K562 (cell line): ENCODE measurements around the gene LRP1. TPM values are rescaled to one million over a fixed set of nuclear protein-coding genes. Genes with fewer than 3 reads are reported as not detected.
A peak's percentile ranks its signal among the peaks of the same experiment; 100 is the strongest.

ENCODE experiments used
- BRCA1 ChIP-seq, 2 experiments: fragments of 450-650 bp in 1 of 2; sonication (generic) in 1 of 2; formaldehyde crosslinking in 1 of 2; IDR thresholded peaks; 2 replicates each; pipeline versions ENCODE4 v1.5.0 to v1.6.1; 2017 to 2020; ENCODE audit warnings: mild to moderate bottlenecking in 1 of 2, missing genetic modification reagents in 1 of 2
- E2F3 ChIP-seq: fragments of 250-450 bp; sonication (Bioruptor Pico); IDR thresholded peaks from 2 replicates; pipeline ENCODE4 v1.4.0; 2020; ENCODE audit warnings: mild to moderate bottlenecking
- ELK1 ChIP-seq: sonication (generic); formaldehyde crosslinking; IDR thresholded peaks from 2 replicates; pipeline ENCODE4 v1.8.1; 2022; ENCODE audit warnings: missing genetic modification reagents
- ERF ChIP-seq: fragments of 450-650 bp; formaldehyde crosslinking; IDR thresholded peaks from 2 replicates; pipeline ENCODE4 v1.4.0; 2020; ENCODE audit warnings: mild to moderate bottlenecking, mixed read lengths
- HMG20A ChIP-seq: fragments of 450-650 bp; formaldehyde crosslinking; conservative IDR thresholded peaks from 2 replicates; pipeline ENCODE4 v1.4.0; 2020; ENCODE audit warnings: mild to moderate bottlenecking, mixed read lengths
- ID3 ChIP-seq, 2 experiments: fragments of 250-450 bp in 1 of 2; fragments of 450-650 bp in 1 of 2; sonication (Bioruptor Pico) in 1 of 2; IDR thresholded peaks; 2 replicates each; pipeline versions ENCODE4 v1.6.1 to v1.8.0; 2016 to 2021; ENCODE audit warnings: mild to moderate bottlenecking in 2 of 2, moderate library complexity in 2 of 2, missing compliant biosample characterization in 1 of 2, missing genetic modification characterization in 1 of 2
- MTA3 ChIP-seq: fragments of 450-650 bp; formaldehyde crosslinking; IDR thresholded peaks from 2 replicates; pipeline ENCODE4 v1.6.1; 2017; ENCODE audit warnings: mild to moderate bottlenecking, borderline replicate concordance
- MYC ChIP-seq, 2 experiments: fragments of 250-450 bp in 1 of 2; sonication (Bioruptor Pico) in 1 of 2; IDR thresholded peaks; 2 replicates each; pipeline versions ENCODE4 v1.5.1 to v1.6.1; 2012 to 2021; ENCODE audit warnings: low read depth in 2 of 2, borderline replicate concordance in 1 of 2, improper control_type of control experiment in 1 of 2, low read length in 1 of 2, mild to moderate bottlenecking in 1 of 2, moderate library complexity in 1 of 2
- NBN ChIP-seq: fragments of 450-650 bp; IDR thresholded peaks from 2 replicates; pipeline ENCODE4 v1.6.1; 2016; ENCODE audit warnings: low read depth, mild to moderate bottlenecking
- RAD21 ChIP-seq, 2 experiments: fragments of 250-450 bp in 1 of 2; fragments of 450-650 bp in 1 of 2; sonication (Bioruptor Pico) in 1 of 2; formaldehyde crosslinking in 1 of 2; IDR thresholded peaks in 1 of 2; conservative IDR thresholded peaks in 1 of 2; 2 replicates each; pipeline versions ENCODE4 v1.4.0 to v1.8.0; 2020 to 2022; ENCODE audit warnings: mild to moderate bottlenecking in 2 of 2, moderate library complexity in 1 of 2
- RBM17 ChIP-seq: fragments of 200-400 bp; formaldehyde crosslinking; IDR thresholded peaks from 2 replicates; pipeline ENCODE4 v1.6.1; 2017; ENCODE audit warnings: low read depth, mild to moderate bottlenecking, low read length, borderline replicate concordance
- RUNX1 ChIP-seq: sonication (generic); IDR thresholded peaks from 2 replicates; pipeline ENCODE4 v1.6.1; 2016; ENCODE audit warnings: antibody characterized with exemption, low read depth
- SMAD1 ChIP-seq: fragments of 150-350 bp; IDR thresholded peaks from 2 replicates; pipeline ENCODE4 v1.6.1; 2014; ENCODE audit warnings: low read length, low read depth; ENCODE audit not compliant: partially characterized antibody
- SMARCE1 ChIP-seq: fragments of 450-650 bp; IDR thresholded peaks from 2 replicates; pipeline ENCODE4 v1.7.1; 2016; ENCODE audit warnings: mild to moderate bottlenecking
- SRSF3 ChIP-seq: fragments of 200-400 bp; formaldehyde crosslinking; IDR thresholded peaks from 2 replicates; pipeline ENCODE4 v1.6.1; 2016; ENCODE audit warnings: mild to moderate bottlenecking, low read length, moderate library complexity; ENCODE audit not compliant: insufficient read depth
- STAG1 ChIP-seq: sonication (generic); formaldehyde crosslinking; IDR thresholded peaks from 2 replicates; pipeline ENCODE4 v1.5.0; 2020; ENCODE audit warnings: missing genetic modification reagents, borderline replicate concordance
- TFE3 ChIP-seq: fragments of 450-650 bp; formaldehyde crosslinking; IDR thresholded peaks from 2 replicates; pipeline ENCODE4 v1.4.0; 2020; ENCODE audit warnings: mild to moderate bottlenecking, mixed read lengths
- YY1 ChIP-seq, 3 experiments: IDR thresholded peaks; 2 replicates each; pipeline ENCODE4 v1.6.1; 2011; ENCODE audit warnings: low read length in 2 of 3, mild to moderate bottlenecking in 2 of 3, moderate library complexity in 2 of 3, borderline replicate concordance in 1 of 3, control low read depth in 1 of 3, low read depth in 1 of 3; ENCODE audit not compliant: insufficient read depth in 3 of 3, insufficient replicate concordance in 2 of 3, control insufficient read depth in 1 of 3, insufficient read length in 1 of 3; ENCODE audit errors: extremely low read depth in 1 of 3
- ZNF274 ChIP-seq: IDR thresholded peaks from 2 replicates; pipeline ENCODE4 v1.6.1; 2011; ENCODE audit warnings: low read depth, mild to moderate bottlenecking, low read length, moderate library complexity, borderline replicate concordance
- ZNF717 ChIP-seq: fragments of 250-450 bp; sonication (Bioruptor Pico); IDR thresholded peaks from 2 replicates; pipeline ENCODE4 v1.5.0; 2021
- ZNF740 ChIP-seq, 3 experiments: fragments of 200-800 bp in 1 of 3; sonication (Bioruptor generic) in 1 of 3; sonication (generic) in 1 of 3; formaldehyde crosslinking in 1 of 3; IDR thresholded peaks; 2 replicates each; pipeline versions ENCODE4 v1.6.1 to v1.8.0; 2016 to 2022; ENCODE audit warnings: mild to moderate bottlenecking in 2 of 3, missing compliant biosample characterization in 2 of 3, missing genetic modification characterization in 2 of 3, missing genetic modification reagents in 1 of 3
- polyA plus RNA-seq, 8 experiments: library from polyadenylated mRNA; depleted of rRNA in 4 of 8; stranded (reverse) in 5 of 8; unstranded in 3 of 8; fragments of >200 nt; fragmentation: Nextera tagmentation in 2 of 8; fragmentation: Illumina TruSeq in 1 of 8; extraction: Ambion mirVana in 2 of 8; extraction: Trizol in 1 of 8; gene quantifications; 2 replicates each; pipeline versions ENCODE4 v1.2.1 to v1.2.3, GENCODE V29; 2011 to 2014; ENCODE audit warnings: inconsistent platforms in 1 of 8, missing spikeins in 1 of 8
- total RNA-seq, 7 experiments: library from RNA; depleted of rRNA in 6 of 7; stranded (reverse); fragments of >200 nt in 6 of 7; fragmentation: Illumina TruSeq in 2 of 7; extraction: Trizol in 2 of 7; gene quantifications; 2 replicates each; pipeline versions ENCODE4 v1.2.1 to v1.2.3, GENCODE V29; 2011 to 2021; ENCODE audit warnings: low replicate concordance in 1 of 7

LRP1 gene
- total and polyA plus RNA-seq, 9 of the 15 experiments (the other 6 are each of a cell fraction or from before 2014, with no cell fraction given) = 0.04 to 0.64 (median 0.19) TPM; not detected in 2

GRCh38 chr12:57213058-57213715 is 84.9 kb downstream of the LRP1 start (continued):
- TF ChIP-seq ZNF274 = no peak
- TF ChIP-seq MTA3 = 0 out of 2 replicates have a peak, but pooled peaks have one; percentile 47
- TF ChIP-seq SMAD1 = no peak
- TF ChIP-seq RUNX1 = no peak
- TF ChIP-seq ZNF740 (CRISPR knock-in tag; IDR thresholded peaks at IDR 0.05) = 0 out of 2 replicates have a peak, but pooled peaks have one; percentile 28
- no peak for TF ChIP-seq ZNF740 (tag; IDR thresholded peaks at IDR 0.05)
- TF ChIP-seq BRCA1 (IDR thresholded peaks at IDR 0.05) = no peak
- TF ChIP-seq BRCA1 (CRISPR knock-in tag; IDR thresholded peaks at IDR 0.05) = no peak
- TF ChIP-seq YY1 (IDR thresholded peaks at IDR 0.05; ENCODE audit: borderline replicate concordance in 1 of 3, control insufficient read depth in 1 of 3, extremely low read depth in 1 of 3, insufficient read depth in 3 of 3, insufficient read length in 1 of 3, insufficient replicate concordance in 2 of 3, low read depth in 1 of 3, low read length in 2 of 3) = no peak
- peak; percentile 62; the same call in 1 of the 2 replicates for TF ChIP-seq STAG1
- no peak for TF ChIP-seq ZNF717
- no peak for TF ChIP-seq ID3 (CRISPR knock-in tag; IDR thresholded peaks at IDR 0.05)
- TF ChIP-seq ID3 (tag; IDR thresholded peaks at IDR 0.05) = no peak
- no peak for TF ChIP-seq E2F3
- TF ChIP-seq RAD21 (CRISPR knock-in tag; conservative IDR thresholded peaks at IDR 0.05 in 1 of 2, IDR thresholded peaks at IDR 0.05 in 1 of 2) = peak; percentile 78 to 85
- TF ChIP-seq SMARCE1 = no peak
- no peak for TF ChIP-seq ELK1 (CRISPR knock-in tag)
- no peak for TF ChIP-seq HMG20A (CRISPR knock-in tag)
- no peak for TF ChIP-seq RBM17
- TF ChIP-seq MYC (IDR thresholded peaks at IDR 0.05; ENCODE audit: low read depth, low read length) = peak; percentile 86
- no peak for TF ChIP-seq MYC (CRISPR knock-in tag; IDR thresholded peaks at IDR 0.05; ENCODE audit: borderline replicate concordance, low read depth)
- no peak for TF ChIP-seq NBN
- TF ChIP-seq SRSF3 = no peak
- no peak for TF ChIP-seq ERF (CRISPR knock-in tag)
- TF ChIP-seq TFE3 = no peak
